Thyroid gland (tissue), 4 donors: Measurements from ENCODE around the gene COL27A1. TPM values are rescaled to one million over a fixed set of nuclear protein-coding genes. Genes with fewer than 3 reads are reported as not detected.
A peak's percentile ranks its signal among the peaks of the same experiment; 100 is the strongest.

Experiments used
- DNase-seq, 2 donors: peaks; one replicate each; pipeline ENCODE4 v3.0.0-alpha.2; 2019
- H3K27ac ChIP-seq, 3 donors: fragments of 200-600 bp; sonication (generic); 1 replicate in 2 of 3; 2 replicates in 1 of 3; pipeline ENCODE4 v1.5.1; 2016 to 2019; ENCODE audit warnings: mild to moderate bottlenecking in 1 of 3, moderate library complexity in 1 of 3
- H3K27me3 ChIP-seq: fragments of 200-600 bp; sonication (generic); one replicate; pipeline ENCODE4 v1.5.1; 2019
- H3K36me3 ChIP-seq, 2 donors: fragments of 200-600 bp; sonication (generic); one replicate each; pipeline ENCODE4 v1.5.1; 2016 to 2019
- H3K4me1 ChIP-seq, 2 donors: fragments of 200-600 bp; sonication (generic); one replicate each; pipeline ENCODE4 v1.5.1; 2017 to 2019
- H3K4me3 ChIP-seq, 3 donors: fragments of 200-600 bp; sonication (generic); replicated peaks in 1 of 3; 1 replicate in 2 of 3; 2 replicates in 1 of 3; pipeline ENCODE4 v1.5.1; 2016; ENCODE audit warnings: mild to moderate bottlenecking in 1 of 3
- H3K9me3 ChIP-seq: fragments of 200-600 bp; sonication (generic); one replicate; pipeline ENCODE4 v1.5.1; 2017
- CTCF ChIP-seq, 6 experiments: fragments of 200-600 bp in 3 of 6; fragments of 450-650 bp in 3 of 6; sonication (generic) in 3 of 6; IDR thresholded peaks; one replicate each; pipeline ENCODE4 v1.5.1; 2016 to 2019; ENCODE audit warnings: antibody characterized with exemption in 6 of 6, mild to moderate bottlenecking in 2 of 6, inconsistent platforms in 1 of 6, moderate library complexity in 1 of 6
- POLR2A ChIP-seq, 2 donors: fragments of 450-650 bp; IDR thresholded peaks; one replicate each; pipeline ENCODE4 v1.6.1; 2017; ENCODE audit warnings: antibody characterized with exemption in 2 of 2, mild to moderate bottlenecking in 2 of 2, moderate library complexity in 1 of 2
- WGBS, 2 donors: methylation state at CpG; one replicate each; pipeline ENCODE4 v1.1.5; 2017; 5-methylcytosine and 5-hydroxymethylcytosine counted together
- intact Hi-C: fragments of 100-400 bp; cut with DNase I; formaldehyde crosslinking; loops from one replicate; pipeline ENCODE4 v1.15.1; 2023
- total RNA-seq, 4 donors: library from RNA; depleted of rRNA; stranded (reverse); fragments of >200 nt; gene quantifications; one replicate each; pipeline ENCODE4 v1.2.3, GENCODE V29; 2016

Gene COL27A1
- total RNA-seq, 4 donors from 2014 or later = 6.7 to 32.5 (median 10.6) TPM

- Histone ChIP-seq H3K9me3 (no peaks in the 10 kb centered on the region), H3K4me1 (peaks cover 1 to 7% of the 10 kb centered on the region in 2 donors), H3K4me3 (no peak overlapping the region), H3K27me3 (no peaks in the 10 kb centered on the region), H3K36me3 (no peaks in the 10 kb centered on the region), H3K27ac (no peak overlapping the region)
- TF ChIP-seq POLR2A (IDR thresholded peaks at IDR 0.05) (no peak), CTCF (IDR thresholded peaks at IDR 0.05) (no peak)
- 85 to 87% methylated on average over 10 to 12 of the region's 15 CpGs for WGBS, 2 donors
- intact Hi-C loops = no loop called here
- DNase-seq = no peak
Measured at GRCh38 chr9:114210691-114211276, 55.4 kb downstream of the COL27A1 start.

- H3K4me3 ChIP-seq = no peak overlapping the region
- H3K27ac ChIP-seq = no peak overlapping the region
Measured at GRCh38 chr9:114212826-114213225, 57.5 kb downstream of the COL27A1 start.

GRCh38 chr9:114213566-114213965, 58.2 kb downstream of the COL27A1 start:
- Histone ChIP-seq H3K4me1 (peaks cover 4 to 12% of the 10 kb centered on the region in 2 donors), H3K4me3 (no peak overlapping the region), H3K36me3 (no peaks in the 10 kb centered on the region), H3K9me3 (no peaks in the 10 kb centered on the region), H3K27me3 (no peaks in the 10 kb centered on the region), H3K27ac (no peak overlapping the region)
- intact Hi-C loops = no loop called here
- no peak for DNase-seq
- WGBS, 2 donors = 88 to 95% methylated on average over 6 of the region's 6 CpGs
- TF ChIP-seq CTCF (IDR thresholded peaks at IDR 0.05) (no peak), POLR2A (IDR thresholded peaks at IDR 0.05) (no peak)

More at GRCh38 chr9:114212826-114213225, 57.5 kb downstream of the COL27A1 start:
- H3K9me3 ChIP-seq = no peaks in the 10 kb centered on the region
- intact Hi-C loops = no loop called here
- H3K36me3 ChIP-seq = no peaks in the 10 kb centered on the region
- no peaks in the 10 kb centered on the region for H3K27me3 ChIP-seq
- peaks cover 4 to 12% of the 10 kb centered on the region in 2 donors for H3K4me1 ChIP-seq
- 91 to 96% methylated on average over 5 of the region's 5 CpGs for WGBS, 2 donors
- no peak for TF ChIP-seq POLR2A (IDR thresholded peaks at IDR 0.05)
- TF ChIP-seq CTCF (IDR thresholded peaks at IDR 0.05) = no peak
- no peak for DNase-seq

- peak; percentile 8 to 23 for DNase-seq
Measured at GRCh38 chr9:114214181-114214580, 58.8 kb downstream of the COL27A1 start.

More at GRCh38 chr9:114214181-114214580, 58.8 kb downstream of the COL27A1 start:
- H3K4me3 ChIP-seq = no peak overlapping the region
- intact Hi-C loops = no loop called here
- H3K4me1 ChIP-seq = peaks cover 4 to 12% of the 10 kb centered on the region in 2 donors
- no peaks in the 10 kb centered on the region for H3K27me3 ChIP-seq
- no peaks in the 10 kb centered on the region for H3K36me3 ChIP-seq
- no peak overlapping the region for H3K27ac ChIP-seq
- 81 to 84% methylated on average over 6 of the region's 6 CpGs for WGBS, 2 donors
- TF ChIP-seq POLR2A (IDR thresholded peaks at IDR 0.05) (no peak), CTCF (IDR thresholded peaks at IDR 0.05) (no peak)
- H3K9me3 ChIP-seq = no peaks in the 10 kb centered on the region
